SK-N-SH (cell line): ENCODE data around the gene COL1A2. TPM values are rescaled to one million over a fixed set of nuclear protein-coding genes. Genes with fewer than 3 reads are reported as not detected.

Source experiments
- CTCF ChIA-PET: fragments of 300-600, 350-600 bp; formaldehyde crosslinking; extraction: SDS; loops from one replicate; lab custom pipeline; 2021; lab: Yijun Ruan, JAX
- POLR2A ChIA-PET: fragments of 350-600 bp; sonication (Branson Sonifier 250); formaldehyde crosslinking; extraction: SDS; loops from one replicate; lab custom pipeline; 2020; ENCODE audit warnings: antibody characterized with exemption, inconsistent platforms; lab: Yijun Ruan, JAX
- DNase-seq: peaks from one replicate; pipeline ENCODE4 v3.0.0; 2012
- H2AFZ ChIP-seq: fragments of 200-600 bp; sonication (generic); 2 replicates; pipeline ENCODE4 v1.8.1; 2016; ENCODE audit warnings: antibody characterized with exemption, mild to moderate bottlenecking, low read depth
- H3F3A ChIP-seq: fragments of 200-600 bp; sonication (generic); replicated peaks from 2 replicates; pipeline ENCODE3; 2016; ENCODE audit warnings: antibody characterized with exemption, mild to moderate bottlenecking; ENCODE audit not compliant: insufficient read depth
- H3K27ac ChIP-seq, 2 experiments: fragments of 200-500 bp in 1 of 2; fragments of 200-600 bp in 1 of 2; sonication (Bioruptor generic) in 1 of 2; sonication (generic), shearing (Covaris generic) in 1 of 2; 2 replicates each; pipeline versions ENCODE4 v1.5.1 to v1.6.1; 2014 to 2016; ENCODE audit warnings: low read depth in 2 of 2, inconsistent platforms in 1 of 2, low read length in 1 of 2, mild to moderate bottlenecking in 1 of 2, mixed read lengths in 1 of 2
- H3K27me3 ChIP-seq: fragments of 200-600 bp; sonication (generic), shearing (Covaris generic); 2 replicates; pipeline ENCODE4 v1.6.1; 2016; ENCODE audit warnings: mixed run types; ENCODE audit not compliant: insufficient read depth
- H3K36me3 ChIP-seq, 2 experiments: fragments of 200-500 bp in 1 of 2; fragments of 200-600 bp in 1 of 2; sonication (Bioruptor generic) in 1 of 2; sonication (generic) in 1 of 2; replicated peaks in 1 of 2; 2 replicates each; pipeline versions ENCODE3 to v1.5.1; 2014 to 2016; ENCODE audit warnings: low read length in 1 of 2, mild to moderate bottlenecking in 1 of 2; ENCODE audit not compliant: insufficient read depth in 2 of 2, control insufficient read depth in 1 of 2
- H3K4me1 ChIP-seq, 2 experiments: fragments of 200-500 bp in 1 of 2; fragments of 200-600 bp in 1 of 2; sonication (Bioruptor generic) in 1 of 2; sonication (generic), shearing (Covaris generic) in 1 of 2; 2 replicates each; pipeline versions ENCODE4 v1.5.1 to v1.6.1; 2014 to 2016; ENCODE audit warnings: low read depth in 1 of 2, low read length in 1 of 2, mixed run types in 1 of 2; ENCODE audit not compliant: insufficient read depth in 2 of 2, control insufficient read depth in 1 of 2
- H3K4me2 ChIP-seq: fragments of 200-600 bp; sonication (generic), shearing (Covaris generic); 2 replicates; pipeline ENCODE4 v1.6.1; 2017; ENCODE audit warnings: mixed run types
- H3K4me3 ChIP-seq, 2 experiments: fragments of 200-500 bp in 1 of 2; fragments of 200-600 bp in 1 of 2; sonication (Bioruptor generic) in 1 of 2; sonication (generic), shearing (Covaris generic) in 1 of 2; 2 replicates each; pipeline versions ENCODE4 v1.5.1 to v1.8.1; 2014 to 2016; ENCODE audit warnings: low read depth in 2 of 2, inconsistent platforms in 1 of 2, low read length in 1 of 2, mild to moderate bottlenecking in 1 of 2, mixed read lengths in 1 of 2, moderate library complexity in 1 of 2
- H3K79me2 ChIP-seq: fragments of 200-600 bp; sonication (generic); 2 replicates; pipeline ENCODE4 v1.8.1; 2017; ENCODE audit warnings: mild to moderate bottlenecking; ENCODE audit not compliant: insufficient read depth
- H3K9ac ChIP-seq: fragments of 200-600 bp; sonication (generic); 2 replicates; pipeline ENCODE4 v1.6.1; 2017; ENCODE audit warnings: mixed run types
- H3K9me2 ChIP-seq: fragments of 200-600 bp; sonication (generic); 2 replicates; pipeline ENCODE4 v1.6.1; 2017; ENCODE audit warnings: mixed run types
- H3K9me3 ChIP-seq: fragments of 200-600 bp; sonication (generic); 2 replicates; pipeline ENCODE4 v1.6.1; 2017; ENCODE audit warnings: mixed run types, mild to moderate bottlenecking, moderate library complexity
- H4K20me1 ChIP-seq: fragments of 200-600 bp; sonication (generic); 2 replicates; pipeline ENCODE4 v1.6.1; 2017; ENCODE audit warnings: mild to moderate bottlenecking, mixed run types; ENCODE audit not compliant: insufficient read depth
- CHD2 ChIP-seq: fragments of 150-350 bp; IDR thresholded peaks from 2 replicates; pipeline ENCODE4 v1.6.1; 2018; ENCODE audit warnings: low read length; ENCODE audit not compliant: partially characterized antibody
- EP300 ChIP-seq, 2 experiments: IDR thresholded peaks; 2 replicates each; pipeline versions ENCODE4 v1.4.0 to v1.6.1; 2012; ENCODE audit warnings: borderline replicate concordance in 1 of 2, low read depth in 1 of 2, low read length in 1 of 2
- FOXJ3 ChIP-seq: sonication (generic); formaldehyde crosslinking; IDR thresholded peaks from 2 replicates; pipeline ENCODE4 v1.5.1; 2020; ENCODE audit warnings: mild to moderate bottlenecking, missing genetic modification reagents
- FOXM1 ChIP-seq: IDR thresholded peaks from 2 replicates; pipeline ENCODE4 v1.4.0; 2012; ENCODE audit warnings: low read depth, mild to moderate bottlenecking
- GABPA ChIP-seq: IDR thresholded peaks from 2 replicates; pipeline ENCODE4 v1.4.0; 2012; ENCODE audit warnings: low read depth, mild to moderate bottlenecking
- GATA2 ChIP-seq: sonication (generic); formaldehyde crosslinking; IDR thresholded peaks from 2 replicates; pipeline ENCODE4 v1.5.0; 2020; ENCODE audit warnings: mild to moderate bottlenecking, missing genetic modification reagents
- MAX ChIP-seq: IDR thresholded peaks from 2 replicates; pipeline ENCODE4 v1.4.0; 2012; ENCODE audit warnings: low read depth
- NFIC ChIP-seq: IDR thresholded peaks from 2 replicates; pipeline ENCODE4 v1.4.0; 2012; ENCODE audit warnings: borderline replicate concordance
- NRF1 ChIP-seq: IDR thresholded peaks from 2 replicates; pipeline ENCODE4 v1.6.1; 2012; ENCODE audit warnings: low read depth, mild to moderate bottlenecking, low read length
- RAD21 ChIP-seq: IDR thresholded peaks from 2 replicates; pipeline ENCODE4 v1.6.1; 2012; ENCODE audit warnings: mild to moderate bottlenecking, low read length
- REST ChIP-seq: IDR thresholded peaks from 2 replicates; pipeline ENCODE4 v1.6.1; 2012; ENCODE audit warnings: mild to moderate bottlenecking, low read depth, low read length, moderate library complexity
- TAF1 ChIP-seq: IDR thresholded peaks from 2 replicates; pipeline ENCODE4 v1.6.1; 2012; ENCODE audit warnings: low read depth, mild to moderate bottlenecking, low read length, moderate library complexity, borderline replicate concordance
- TCF12 ChIP-seq: IDR thresholded peaks from 2 replicates; pipeline ENCODE4 v1.4.0; 2012
- USF1 ChIP-seq: IDR thresholded peaks from 2 replicates; pipeline ENCODE4 v1.4.0; 2012; ENCODE audit warnings: low read depth, borderline replicate concordance
- WGBS: methylation state at CpG from one replicate; pipeline ENCODE4 v1.1.6; 2017; ENCODE audit warnings: low lambda C conversion rate; 5-methylcytosine and 5-hydroxymethylcytosine counted together
- polyA plus RNA-seq, 3 experiments: library from polyadenylated mRNA; depleted of rRNA; stranded (reverse); fragments of >200 nt; gene quantifications; 2 replicates each; pipeline ENCODE4 v1.2.3, GENCODE V29; 2012

The COL1A2 gene
- polyA plus RNA-seq, 1 of the 3 experiments (the other 2 are of a cell fraction): 11.4 TPM

GRCh38 chr7:94450044-94450697 is 55.5 kb downstream of the COL1A2 start:
- no peaks in the 10 kb centered on the region for H4K20me1 ChIP-seq
- no peak overlapping the region for H3K27ac ChIP-seq
- no peaks in the 10 kb centered on the region for H3K79me2 ChIP-seq
- ChIA-PET POLR2A (interaction anchor here (1.0 kb wide), 1 partner anchor 205 kb away, joined by 3 read pairs; no protein-coding TSS in a partner anchor), CTCF (interaction anchor here (0.7 to 7.3 kb wide), 50 partner anchors 8 to 1237 kb away, joined by 3 to 105 read pairs (median 4); partner anchors contain the start of gene SGCE)
- peaks cover 0 to 11% of the 10 kb centered on the region in 2 experiments; a peak in 2 of 4 replicates for H3K4me1 ChIP-seq
- peaks cover 6% of the 10 kb centered on the region for H3F3A ChIP-seq
- 79% methylated on average over 4 of the region's 4 CpGs for WGBS
- H3K4me3 ChIP-seq: no peak overlapping the region
- no peak overlapping the region for H3K9ac ChIP-seq
- H3K36me3 ChIP-seq: peaks cover 0 to 5% of the 10 kb centered on the region in 2 experiments
- H3K9me3 ChIP-seq: peaks cover 8% of the 10 kb centered on the region; the same call in 1 of the 2 replicates
- no peak overlapping the region for H3K4me2 ChIP-seq
- peak overlapping the region; percentile 68; the same call in 1 of the 2 replicates for H2AFZ ChIP-seq
- TF ChIP-seq FOXJ3 (CRISPR knock-in tag): no peak
- TF ChIP-seq NFIC: no peak
- TF ChIP-seq USF1: no peak
- TF ChIP-seq RAD21: no peak
- TF ChIP-seq EP300 (IDR thresholded peaks at IDR 0.05; ENCODE audit: borderline replicate concordance in 1 of 2, low read depth in 1 of 2, low read length in 1 of 2): no peak
- 0 out of 2 replicates have a peak, but pooled peaks have one; percentile 16 for TF ChIP-seq TCF12
- TF ChIP-seq FOXM1: no peak
- no peak for TF ChIP-seq NRF1
- H3K27me3 ChIP-seq: no peaks in the 10 kb centered on the region
- no peaks in the 10 kb centered on the region for H3K9me2 ChIP-seq
- no peak for DNase-seq

GRCh38 chr7:94451187-94451586 is 56.5 kb downstream of the COL1A2 start:
- TF ChIP-seq CHD2: no peak
- no peak for TF ChIP-seq NFIC
- no peak for TF ChIP-seq NRF1
- Histone ChIP-seq H3K79me2 (no peaks in the 10 kb centered on the region), H3F3A (peaks cover 6% of the 10 kb centered on the region), H3K4me2 (no peak overlapping the region), H2AFZ (no peak overlapping the region), H4K20me1 (no peaks in the 10 kb centered on the region), H3K4me1 (peaks cover 0 to 11% of the 10 kb centered on the region in 2 experiments; a peak in 2 of 4 replicates), H3K36me3 (peaks cover 0 to 5% of the 10 kb centered on the region in 2 experiments), H3K9me2 (no peaks in the 10 kb centered on the region), H3K27me3 (no peaks in the 10 kb centered on the region), H3K9me3 (peaks cover 8% of the 10 kb centered on the region; the same call in 1 of the 2 replicates), H3K4me3 (no peak overlapping the region), H3K27ac (no peak overlapping the region), H3K9ac (no peak overlapping the region)
- ChIA-PET CTCF (interaction anchor here (0.8 to 7.3 kb wide), 16 partner anchors 9 to 1236 kb away, joined by 3 to 105 read pairs (median 4); partner anchors contain the start of gene SGCE), POLR2A (interaction anchor here (1.0 kb wide), 1 partner anchor 204 kb away, joined by 3 read pairs; no protein-coding TSS in a partner anchor)
- WGBS: 45% methylated on average over 4 of the region's 4 CpGs
- DNase-seq: no peak

GRCh38 chr7:94452239-94452638 is 57.5 kb downstream of the COL1A2 start:
- Histone ChIP-seq H3K36me3 (peaks cover 0 to 5% of the 10 kb centered on the region in 2 experiments), H4K20me1 (no peaks in the 10 kb centered on the region), H3K4me3 (no peak overlapping the region), H3K27me3 (no peaks in the 10 kb centered on the region), H3K9me3 (peaks cover 8% of the 10 kb centered on the region; the same call in 1 of the 2 replicates), H3K9me2 (no peaks in the 10 kb centered on the region), H3F3A (peaks cover 6% of the 10 kb centered on the region), H3K4me1 (peaks cover 0 to 11% of the 10 kb centered on the region in 2 experiments; a peak in 2 of 4 replicates), H3K79me2 (no peaks in the 10 kb centered on the region), H3K9ac (no peak overlapping the region), H3K27ac (no peak overlapping the region), H2AFZ (no peak overlapping the region), H3K4me2 (no peak overlapping the region)
- DNase-seq: no peak
- 62% methylated on average over 3 of the region's 3 CpGs for WGBS
- POLR2A ChIA-PET: no interaction called here
- CTCF ChIA-PET: interaction anchor here (0.7 to 1.8 kb wide), 3 partner anchors 15 to 203 kb away, joined by 3 to 4 read pairs (median 3); partner anchors contain the start of gene SGCE
- no peak for TF ChIP-seq GABPA
- TF ChIP-seq NRF1: no peak
- TF ChIP-seq MAX: no peak
- TF ChIP-seq TAF1: no peak
- TF ChIP-seq NFIC: no peak
- no peak for TF ChIP-seq REST
- no peak for TF ChIP-seq CHD2
- TF ChIP-seq TCF12: no peak
- no peak for TF ChIP-seq GATA2 (CRISPR knock-in tag)
